Measurements from ENCODE around the gene CERK. TPM values are rescaled to one million over a fixed set of nuclear protein-coding genes. Genes with fewer than 3 reads are reported as not detected.
"Not testable (repeated sequence)": the region's sequence is repeated elsewhere in the genome, so short reads cannot be mapped to it uniquely, and the experiment has no call there.

Gene CERK, protein sequence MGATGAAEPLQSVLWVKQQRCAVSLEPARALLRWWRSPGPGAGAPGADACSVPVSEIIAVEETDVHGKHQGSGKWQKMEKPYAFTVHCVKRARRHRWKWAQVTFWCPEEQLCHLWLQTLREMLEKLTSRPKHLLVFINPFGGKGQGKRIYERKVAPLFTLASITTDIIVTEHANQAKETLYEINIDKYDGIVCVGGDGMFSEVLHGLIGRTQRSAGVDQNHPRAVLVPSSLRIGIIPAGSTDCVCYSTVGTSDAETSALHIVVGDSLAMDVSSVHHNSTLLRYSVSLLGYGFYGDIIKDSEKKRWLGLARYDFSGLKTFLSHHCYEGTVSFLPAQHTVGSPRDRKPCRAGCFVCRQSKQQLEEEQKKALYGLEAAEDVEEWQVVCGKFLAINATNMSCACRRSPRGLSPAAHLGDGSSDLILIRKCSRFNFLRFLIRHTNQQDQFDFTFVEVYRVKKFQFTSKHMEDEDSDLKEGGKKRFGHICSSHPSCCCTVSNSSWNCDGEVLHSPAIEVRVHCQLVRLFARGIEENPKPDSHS
- total RNA-seq (2022) (11.6 and 20.2 TPM in 2 replicates), Bru-seq, nascent RNA (percentile 45 among the genes with signal in this experiment), BruChase-seq, experiment 1, labeled RNA remaining after a 6-hour chase (percentile 70 among the genes with signal in this experiment), BruChase-seq, experiment 2, labeled RNA remaining after a 2-hour chase (percentile 59 among the genes with signal in this experiment)
- long read RNA-seq, full-length matches to known transcripts: 12 of 22 reads
- long read RNA-seq, partial matches to known transcripts: 2 of 22 reads
- long read RNA-seq, other reads (novel, unspliced or antisense): 8 of 22 reads

GRCh38 chr22:46737976-46738646 lies at the start of gene CERK:
Gene CERK (minus strand): TSS chr22:46738252. CDS start chr22:46738148, 104 bp downstream.
- no peak for TF ChIP-seq CTCF (IDR thresholded peaks at IDR 0.05; ENCODE audit: unreplicated experiment)
- POLR2A ChIA-PET: interaction anchor here (1.2 to 1.9 kb wide), 2 partner anchors 16 to 25 kb away, joined by 4 read pairs; partner anchors contain the start of gene TBC1D22A

DNA sequence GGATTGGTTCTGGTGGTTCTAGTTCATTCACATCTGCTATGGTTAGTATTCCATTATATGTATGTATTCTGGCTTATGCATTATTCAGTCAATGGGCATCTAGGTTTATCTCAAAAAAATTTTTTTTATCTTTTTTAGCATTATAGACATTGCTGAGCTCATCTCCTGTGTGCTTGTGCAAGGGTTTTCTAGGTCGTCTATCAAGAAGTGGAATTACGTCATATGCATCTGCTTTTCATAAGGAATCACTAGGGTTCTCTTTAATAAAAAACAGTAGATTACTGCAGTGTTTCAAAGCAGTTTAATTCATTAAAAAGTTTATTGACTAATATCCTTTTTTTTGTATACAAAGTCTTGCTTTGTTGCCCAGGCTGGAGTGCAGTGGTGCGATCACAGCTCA lies 45.7 kb upstream of the CERK start:
- TF ChIP-seq CTCF (IDR thresholded peaks at IDR 0.05; ENCODE audit: unreplicated experiment): no peak
- no TSS peak for BruUV-seq (replicated peaks)
- Mint-ChIP-seq H3K27ac (ENCODE audit: low read depth, unreplicated experiment) (no peak overlapping the region), H3K4me1 (ENCODE audit: insufficient read depth, unreplicated experiment) (no peaks in the 10 kb centered on the region), H3K27me3 (ENCODE audit: insufficient read depth, unreplicated experiment) (no peaks in the 10 kb centered on the region), H3K4me3 (ENCODE audit: unreplicated experiment) (no peak overlapping the region), H3K36me3 (ENCODE audit: insufficient read depth, unreplicated experiment) (peaks cover 31% of the 10 kb centered on the region), H3K9me3 (ENCODE audit: unreplicated experiment) (no peaks in the 10 kb centered on the region)
- POLR2A ChIA-PET: interaction anchor here (1.4 kb wide), 1 partner anchor 15 kb away, joined by 3 read pairs; no protein-coding TSS in a partner anchor
- DNase-seq (ENCODE audit: unreplicated experiment): no peak
- intact Hi-C loops (cut with micrococcal nuclease): no loop called here
- CTCF ChIA-PET: interaction anchor here (0.6 to 2.6 kb wide), 4 partner anchors 15 to 403 kb away, joined by 3 to 14 read pairs (median 13); no protein-coding TSS in a partner anchor

More at GRCh38 chr22:46737976-46738646, at the start of gene CERK:
- Mint-ChIP-seq H3K4me3 (ENCODE audit: unreplicated experiment) (peak within 1 kb of the TSS; percentile 80), H3K36me3 (ENCODE audit: insufficient read depth, unreplicated experiment) (no peaks in the 10 kb centered on the region), H3K27me3 (ENCODE audit: insufficient read depth, unreplicated experiment) (no peaks in the 10 kb centered on the region), H3K9me3 (ENCODE audit: unreplicated experiment) (no peaks in the 10 kb centered on the region), H3K27ac (ENCODE audit: low read depth, unreplicated experiment) (no peak within 1 kb of the TSS), H3K4me1 (ENCODE audit: insufficient read depth, unreplicated experiment) (peaks cover 10% of the 10 kb centered on the region)
- CTCF ChIA-PET: interaction anchor here (0.8 kb wide), 1 partner anchor 23 kb away, joined by 3 read pairs; no protein-coding TSS in a partner anchor
- peak; percentile 52 for DNase-seq (ENCODE audit: unreplicated experiment)
- intact Hi-C loops (cut with micrococcal nuclease): loop anchor here (10.0 kb wide), 1 partner anchor 173 kb away; no protein-coding TSS in a partner anchor
- BruUV-seq (replicated peaks): no TSS peak

- H3K9me3 Mint-ChIP-seq (ENCODE audit: unreplicated experiment); H3K4me3 Mint-ChIP-seq (ENCODE audit: unreplicated experiment); intact Hi-C loops (cut with micrococcal nuclease); H3K27ac Mint-ChIP-seq (ENCODE audit: low read depth, unreplicated experiment); H3K4me1 Mint-ChIP-seq (ENCODE audit: insufficient read depth, unreplicated experiment); H3K27me3 Mint-ChIP-seq (ENCODE audit: insufficient read depth, unreplicated experiment); DNase-seq (ENCODE audit: unreplicated experiment); BruUV-seq (replicated peaks); POLR2A ChIA-PET: not testable (repeated sequence)
- peaks cover 33% of the 10 kb centered on the region for H3K36me3 Mint-ChIP-seq (ENCODE audit: insufficient read depth, unreplicated experiment)
- CTCF ChIA-PET: interaction anchor here (1.3 kb wide), 1 partner anchor 17 kb away, joined by 8 read pairs; no protein-coding TSS in a partner anchor
Observed at GRCh38 chr22:46782200-46782599, 44.1 kb upstream of the CERK start.

- Mint-ChIP-seq H3K27ac (ENCODE audit: low read depth, unreplicated experiment) (no peak overlapping the region), H3K9me3 (ENCODE audit: unreplicated experiment) (no peaks in the 10 kb centered on the region), H3K4me1 (ENCODE audit: insufficient read depth, unreplicated experiment) (peaks cover 12% of the 10 kb centered on the region), H3K36me3 (ENCODE audit: insufficient read depth, unreplicated experiment) (peaks cover 38% of the 10 kb centered on the region), H3K4me3 (ENCODE audit: unreplicated experiment) (no peak overlapping the region), H3K27me3 (ENCODE audit: insufficient read depth, unreplicated experiment) (no peaks in the 10 kb centered on the region)
- no TSS peak for BruUV-seq (replicated peaks)
- TF ChIP-seq CTCF (IDR thresholded peaks at IDR 0.05; ENCODE audit: unreplicated experiment): no peak
- intact Hi-C loops (cut with micrococcal nuclease): no loop called here
- ChIA-PET POLR2A (interaction anchor here (1.4 kb wide), 1 partner anchor 19 kb away, joined by 6 read pairs; the partner anchor contains the start of gene TBC1D22A), CTCF (interaction anchor here (0.7 to 3.0 kb wide), 3 partner anchors 22 to 70 kb away, joined by 4 to 18 read pairs (median 5); no protein-coding TSS in a partner anchor)
- DNase-seq (ENCODE audit: unreplicated experiment): no peak
Observed at GRCh38 chr22:46781291-46781690, 43.2 kb upstream of the CERK start.

Data from MCF 10A (cell line).